Activated T-helper 2 cell treated with anti-CD3 and anti-CD28 coated beads, Interferon-gamma antibody, Interleukin-2, Interleukin-4, amounts not matched to agents 10 μg/mL and 5 μg/mL and 100 μg/mL, durations not matched to agents 14 hours and 24 hours and 36 hours (primary cell): Measurements from ENCODE around the gene SF3B2. TPM values are rescaled to one million over a fixed set of nuclear protein-coding genes. Genes with fewer than 3 reads are reported as not detected.
"Not testable (repeated sequence)": the region's sequence is repeated elsewhere in the genome, so short reads cannot be mapped to it uniquely, and the experiment has no call there.

Source experiments
- DNase-seq: peaks from one replicate; pipeline ENCODE4 v3.0.0; 2021; ENCODE audit warnings: low spot score
- H3K27ac Mint-ChIP-seq: one replicate; pipeline ENCODE4 v1.8.0; 2021; ENCODE audit warnings: mixed read lengths
- H3K27me3 Mint-ChIP-seq: one replicate; pipeline ENCODE4 v1.8.0; 2021; ENCODE audit warnings: low read depth, mixed read lengths
- H3K36me3 Mint-ChIP-seq: one replicate; pipeline ENCODE4 v1.8.0; 2021; ENCODE audit warnings: low read depth, mixed read lengths
- H3K4me1 Mint-ChIP-seq: one replicate; pipeline ENCODE4 v1.8.0; 2021; ENCODE audit warnings: low read depth, mixed read lengths
- H3K4me3 Mint-ChIP-seq: one replicate; pipeline ENCODE4 v1.8.0; 2021; ENCODE audit warnings: low read depth, mild to moderate bottlenecking, moderate library complexity, mixed read lengths
- H3K9me3 Mint-ChIP-seq: one replicate; pipeline ENCODE4 v1.8.0; 2021; ENCODE audit warnings: mixed read lengths
- intact Hi-C: fragments of 100-400 bp; cut with micrococcal nuclease; formaldehyde crosslinking; loops from one replicate; pipeline ENCODE4 v1.15.1; 2023
- total RNA-seq: library from RNA; stranded (reverse); gene quantifications from 2 replicates; pipeline ENCODE4 v1.2.3, GENCODE V29; 2022

SF3B2 gene, protein sequence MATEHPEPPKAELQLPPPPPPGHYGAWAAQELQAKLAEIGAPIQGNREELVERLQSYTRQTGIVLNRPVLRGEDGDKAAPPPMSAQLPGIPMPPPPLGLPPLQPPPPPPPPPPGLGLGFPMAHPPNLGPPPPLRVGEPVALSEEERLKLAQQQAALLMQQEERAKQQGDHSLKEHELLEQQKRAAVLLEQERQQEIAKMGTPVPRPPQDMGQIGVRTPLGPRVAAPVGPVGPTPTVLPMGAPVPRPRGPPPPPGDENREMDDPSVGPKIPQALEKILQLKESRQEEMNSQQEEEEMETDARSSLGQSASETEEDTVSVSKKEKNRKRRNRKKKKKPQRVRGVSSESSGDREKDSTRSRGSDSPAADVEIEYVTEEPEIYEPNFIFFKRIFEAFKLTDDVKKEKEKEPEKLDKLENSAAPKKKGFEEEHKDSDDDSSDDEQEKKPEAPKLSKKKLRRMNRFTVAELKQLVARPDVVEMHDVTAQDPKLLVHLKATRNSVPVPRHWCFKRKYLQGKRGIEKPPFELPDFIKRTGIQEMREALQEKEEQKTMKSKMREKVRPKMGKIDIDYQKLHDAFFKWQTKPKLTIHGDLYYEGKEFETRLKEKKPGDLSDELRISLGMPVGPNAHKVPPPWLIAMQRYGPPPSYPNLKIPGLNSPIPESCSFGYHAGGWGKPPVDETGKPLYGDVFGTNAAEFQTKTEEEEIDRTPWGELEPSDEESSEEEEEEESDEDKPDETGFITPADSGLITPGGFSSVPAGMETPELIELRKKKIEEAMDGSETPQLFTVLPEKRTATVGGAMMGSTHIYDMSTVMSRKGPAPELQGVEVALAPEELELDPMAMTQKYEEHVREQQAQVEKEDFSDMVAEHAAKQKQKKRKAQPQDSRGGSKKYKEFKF
- total RNA-seq = 252 and 268 TPM in 2 replicates

DNA sequence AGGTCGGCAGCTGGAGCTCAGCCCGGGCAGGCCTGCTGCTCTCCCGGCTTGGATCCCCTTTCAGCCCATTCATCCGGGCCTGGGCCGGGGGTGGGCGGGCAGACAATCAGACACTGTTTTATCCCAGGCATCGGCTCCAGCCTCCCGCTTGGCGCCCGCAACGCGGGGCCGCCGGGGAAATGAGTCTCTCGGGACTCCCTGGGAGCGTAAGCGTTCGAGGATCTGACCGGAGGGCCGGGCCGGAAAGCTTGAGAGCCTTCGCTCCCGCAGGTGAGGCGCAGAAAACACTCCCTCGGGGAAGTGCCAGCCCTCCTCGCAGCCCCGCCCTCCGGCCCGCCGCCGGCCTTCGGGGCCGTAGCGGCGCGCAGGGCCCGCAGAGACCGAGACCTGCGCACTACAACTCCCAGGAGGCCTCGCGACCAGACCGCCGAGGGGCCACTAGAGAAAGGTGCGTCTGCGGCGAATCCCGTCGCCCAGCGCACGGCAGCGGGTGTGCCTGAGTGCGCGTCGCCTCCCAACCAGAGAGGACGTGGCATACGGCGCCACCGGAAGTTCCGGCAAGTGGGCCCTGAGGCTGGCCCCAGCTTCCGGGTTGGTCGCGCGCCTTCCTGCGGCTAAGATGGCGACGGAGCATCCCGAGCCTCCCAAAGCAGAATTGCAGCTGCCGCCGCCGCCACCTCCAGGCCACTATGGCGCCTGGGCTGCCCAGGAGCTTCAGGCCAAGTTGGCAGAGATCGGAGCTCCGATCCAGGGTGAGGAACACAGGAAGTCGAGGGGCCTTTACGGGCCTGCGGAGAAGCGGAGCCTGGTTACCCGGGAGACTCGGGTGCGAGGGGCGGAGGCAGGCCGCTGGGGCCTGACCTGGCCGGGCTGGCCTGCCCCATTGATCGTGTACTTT is at the start of gene SF3B2:
SF3B2 (plus strand) TSS at position 599 of the 898 bp plus-strand sequence; CDS start at position 620, 21 bp downstream.
- Mint-ChIP-seq H3K27ac (peak within 1 kb of the TSS; percentile 97), H3K4me1 (peaks cover 28% of the 10 kb centered on the region), H3K27me3 (peaks cover 5% of the 10 kb centered on the region), H3K36me3 (peaks cover 41% of the 10 kb centered on the region), H3K9me3 (no peaks in the 10 kb centered on the region), H3K4me3 (peak within 1 kb of the TSS; percentile 100)
- peak; percentile 97 for DNase-seq
- intact Hi-C loops = loop anchor here (1.0 to 5.0 kb wide), 4 partner anchors 17 to 215 kb away; partner anchors contain the start of genes BANF1, EIF1AD, MUS81 and RAB1B

DNA sequence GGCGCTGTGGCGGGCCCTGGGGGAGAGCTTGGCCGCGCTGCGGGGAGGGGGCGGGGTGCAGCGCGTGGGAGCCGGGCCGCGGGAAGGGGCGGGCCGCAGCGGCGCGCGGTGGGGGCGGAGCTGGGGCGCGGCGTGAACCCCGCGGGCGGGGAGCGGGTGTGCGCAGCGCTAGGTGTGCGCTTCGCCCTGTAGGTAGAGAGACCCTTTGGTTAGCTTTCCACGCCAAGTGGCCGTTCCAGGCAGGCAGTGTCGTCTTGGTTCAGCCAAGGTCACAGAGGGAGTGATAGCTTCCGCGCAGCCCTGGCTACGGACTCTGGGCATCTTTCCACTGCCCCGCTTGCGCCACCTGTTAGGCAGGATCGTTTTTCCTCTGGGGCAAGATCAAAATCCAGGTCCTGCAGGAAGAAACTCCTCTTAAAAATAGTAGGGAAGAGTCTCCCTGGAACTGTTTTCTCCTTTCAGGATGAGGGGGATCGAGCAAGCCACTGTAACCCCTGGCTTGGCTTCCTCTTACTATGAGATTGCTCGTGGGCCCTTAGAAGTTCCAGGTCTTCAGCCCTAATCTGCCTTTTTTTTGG is 49.4 kb upstream of the SF3B2 start:
- Mint-ChIP-seq H3K4me3 (peak overlapping the region; percentile 98), H3K4me1 (peaks cover 18% of the 10 kb centered on the region), H3K27me3 (no peaks in the 10 kb centered on the region), H3K27ac (peak overlapping the region; percentile 99), H3K9me3 (no peaks in the 10 kb centered on the region), H3K36me3 (peaks cover 76% of the 10 kb centered on the region)
- DNase-seq = no peak
- intact Hi-C loops = loop anchor here (1.0 to 5.0 kb wide), 5 partner anchors 13 to 290 kb away; partner anchors contain the start of genes KAT5, SART1 and SF3B2

DNA sequence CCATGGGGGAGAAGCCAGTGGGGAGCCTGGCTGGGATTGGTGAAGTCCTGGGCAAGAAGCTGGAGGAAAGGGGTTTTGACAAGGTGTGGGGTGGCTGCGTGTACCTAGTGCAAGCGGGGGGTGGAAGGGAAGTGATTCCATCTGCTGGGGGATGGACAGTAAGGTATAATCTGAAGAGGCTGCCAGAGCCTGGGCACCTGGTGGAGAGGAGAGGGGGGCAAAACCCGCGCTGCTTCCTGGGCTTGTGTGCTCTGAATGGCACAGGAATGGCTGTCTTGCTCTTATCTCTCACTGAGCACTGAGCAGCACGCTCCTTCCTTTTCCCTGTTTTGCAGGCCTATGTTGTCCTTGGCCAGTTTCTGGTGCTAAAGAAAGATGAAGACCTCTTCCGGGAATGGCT is 48.9 kb upstream of the SF3B2 start:
- no peak for DNase-seq
- Mint-ChIP-seq H3K27me3 (no peaks in the 10 kb centered on the region), H3K4me1 (peaks cover 18% of the 10 kb centered on the region), H3K27ac (peak overlapping the region; percentile 76), H3K36me3 (peaks cover 70% of the 10 kb centered on the region), H3K4me3 (peak overlapping the region; percentile 98), H3K9me3 (no peaks in the 10 kb centered on the region)
- intact Hi-C loops = loop anchor here (5.0 kb wide), 1 partner anchor 291 kb away; the partner anchor contains the start of gene KAT5

DNA sequence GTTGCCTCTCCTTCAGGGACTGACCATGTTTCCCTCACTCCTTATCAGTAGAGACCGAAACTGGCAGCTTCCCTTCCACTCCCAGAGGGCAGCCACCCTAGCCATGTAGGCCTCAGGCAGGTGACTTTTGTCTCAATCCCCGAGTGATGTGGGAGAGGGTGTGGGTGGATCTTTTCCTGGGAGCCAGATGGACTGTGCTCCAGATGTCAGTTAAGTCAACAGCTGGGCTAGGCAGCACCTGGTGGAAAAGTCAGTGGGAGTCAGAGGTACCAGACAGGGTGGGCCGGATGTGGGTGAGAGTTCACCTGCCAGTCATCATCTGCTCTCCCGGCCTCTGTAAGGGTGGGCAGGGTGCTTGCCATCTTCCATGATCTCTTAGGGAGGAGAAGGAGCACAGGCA is 48.0 kb upstream of the SF3B2 start:
- Mint-ChIP-seq H3K27ac (no peak overlapping the region), H3K36me3 (peaks cover 61% of the 10 kb centered on the region), H3K27me3 (no peaks in the 10 kb centered on the region), H3K4me1 (peaks cover 18% of the 10 kb centered on the region), H3K9me3 (no peaks in the 10 kb centered on the region), H3K4me3 (peak overlapping the region; percentile 98)
- no peak for DNase-seq
- intact Hi-C loops = loop anchor here (5.0 kb wide), 1 partner anchor 292 kb away; the partner anchor contains the start of gene KAT5

DNA sequence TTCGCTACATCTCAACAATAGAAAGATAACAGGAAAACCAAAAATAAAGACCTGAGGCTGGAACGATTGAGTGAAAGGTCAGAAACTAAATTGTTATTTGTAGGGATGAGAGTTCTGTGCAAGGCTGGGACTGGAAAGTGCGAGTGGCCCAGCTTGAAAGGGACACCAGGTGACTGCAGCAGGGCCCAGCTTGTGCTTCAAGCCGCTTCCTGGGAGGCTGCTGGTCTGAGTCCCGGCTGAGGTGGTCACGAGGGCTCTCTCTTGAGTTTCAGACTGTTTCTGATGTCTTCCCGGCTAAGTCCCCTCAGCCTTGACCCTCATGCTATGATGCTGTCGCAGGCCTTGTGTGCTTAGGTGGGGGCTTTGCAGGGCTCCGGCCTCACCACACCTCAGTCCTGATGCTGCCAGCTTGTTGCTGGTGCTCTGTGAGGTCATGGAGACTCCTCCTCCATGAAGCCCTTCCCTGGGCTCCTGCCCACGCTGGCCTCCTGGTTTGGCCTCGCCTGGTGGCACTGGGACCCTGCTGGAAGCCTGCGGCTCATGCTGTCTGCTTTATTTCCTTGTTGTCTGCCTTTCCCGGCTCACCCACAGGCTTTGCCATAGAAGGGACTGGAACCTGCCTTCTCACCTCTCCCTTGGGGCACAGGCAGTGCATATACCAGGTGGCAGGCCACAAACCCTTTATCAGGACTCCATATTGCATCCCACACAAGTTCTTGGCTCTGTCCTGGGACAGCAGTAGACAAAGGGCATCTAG is 45.9 kb upstream of the SF3B2 start:
- intact Hi-C loops = no loop called here
- no peak overlapping the region for H3K27ac Mint-ChIP-seq
- no peaks in the 10 kb centered on the region for H3K9me3 Mint-ChIP-seq
- H3K36me3 Mint-ChIP-seq = peaks cover 44% of the 10 kb centered on the region
- DNase-seq = no peak
- peaks cover 9% of the 10 kb centered on the region for H3K4me1 Mint-ChIP-seq
- no peak overlapping the region for H3K4me3 Mint-ChIP-seq
- H3K27me3 Mint-ChIP-seq = peaks cover 6% of the 10 kb centered on the region

DNA sequence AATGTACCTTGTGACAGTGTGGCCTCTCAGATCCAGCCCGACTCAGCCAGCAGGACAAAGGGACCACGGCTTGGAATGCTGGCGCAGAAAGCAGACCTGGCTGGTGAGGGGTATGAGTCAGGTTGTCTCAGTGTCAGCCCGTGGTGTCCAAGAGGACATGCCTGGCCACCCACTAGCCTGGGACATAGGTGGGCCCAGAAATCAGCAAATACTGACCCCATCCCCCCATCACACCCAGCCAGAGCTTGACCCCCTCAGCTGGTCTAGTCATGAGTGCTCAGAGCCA is 45.3 kb upstream of the SF3B2 start:
- H3K27me3 Mint-ChIP-seq = peaks cover 9% of the 10 kb centered on the region
- H3K27ac Mint-ChIP-seq = no peak overlapping the region
- peaks cover 40% of the 10 kb centered on the region for H3K36me3 Mint-ChIP-seq
- intact Hi-C loops = no loop called here
- H3K4me1 Mint-ChIP-seq = peaks cover 9% of the 10 kb centered on the region
- H3K4me3 Mint-ChIP-seq = no peak overlapping the region
- no peaks in the 10 kb centered on the region for H3K9me3 Mint-ChIP-seq
- DNase-seq = no peak

DNA sequence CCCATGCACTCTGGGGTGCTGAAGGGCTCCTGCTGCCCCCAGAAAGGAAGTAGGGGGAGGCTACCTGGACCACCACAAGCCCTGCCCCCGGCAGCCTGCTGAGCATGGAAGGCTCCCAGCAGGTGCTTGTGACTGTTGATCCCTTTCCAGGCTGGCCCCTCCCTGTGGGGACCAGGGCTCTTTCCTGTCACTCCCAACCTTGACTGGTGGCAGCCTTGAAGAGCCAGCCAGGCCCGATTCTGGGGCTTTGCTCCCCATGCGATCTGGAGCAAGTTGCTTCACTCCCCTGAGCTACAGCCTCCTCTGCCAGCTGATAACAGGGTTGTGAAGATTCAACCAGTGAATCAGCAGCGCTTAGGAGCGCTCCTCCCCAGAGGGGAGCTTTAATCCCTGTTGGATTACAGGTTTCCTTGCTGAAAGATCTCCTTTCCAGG is 44.9 kb upstream of the SF3B2 start:
- DNase-seq = no peak
- intact Hi-C loops = no loop called here
- Mint-ChIP-seq H3K27me3 (peaks cover 10% of the 10 kb centered on the region), H3K27ac (no peak overlapping the region), H3K9me3 (no peaks in the 10 kb centered on the region), H3K36me3 (peaks cover 36% of the 10 kb centered on the region), H3K4me3 (no peak overlapping the region), H3K4me1 (peaks cover 9% of the 10 kb centered on the region)

DNA sequence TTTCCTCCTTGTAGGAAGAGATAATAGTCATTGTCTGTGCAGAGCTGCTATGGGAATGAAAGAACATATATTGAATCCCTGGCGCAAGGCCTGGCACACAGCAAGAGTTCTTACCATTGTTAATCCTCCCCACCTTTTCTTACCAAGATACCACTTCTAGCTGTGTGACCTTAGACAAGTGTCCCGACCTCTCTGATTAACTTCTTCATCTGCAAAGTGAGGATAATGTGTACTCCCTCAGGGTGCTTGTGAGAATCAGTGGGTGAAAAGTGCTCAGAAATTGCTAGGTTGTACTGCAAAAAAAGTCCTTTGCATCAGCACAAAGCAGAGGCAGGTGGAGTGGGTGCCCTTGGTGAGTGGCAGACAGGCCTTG is 44.1 kb upstream of the SF3B2 start:
- Mint-ChIP-seq H3K27ac (no peak overlapping the region), H3K27me3 (peaks cover 15% of the 10 kb centered on the region), H3K9me3 (no peaks in the 10 kb centered on the region), H3K4me3 (no peak overlapping the region), H3K36me3 (peaks cover 29% of the 10 kb centered on the region), H3K4me1 (peaks cover 7% of the 10 kb centered on the region)
- DNase-seq = no peak
- intact Hi-C loops = no loop called here

DNA sequence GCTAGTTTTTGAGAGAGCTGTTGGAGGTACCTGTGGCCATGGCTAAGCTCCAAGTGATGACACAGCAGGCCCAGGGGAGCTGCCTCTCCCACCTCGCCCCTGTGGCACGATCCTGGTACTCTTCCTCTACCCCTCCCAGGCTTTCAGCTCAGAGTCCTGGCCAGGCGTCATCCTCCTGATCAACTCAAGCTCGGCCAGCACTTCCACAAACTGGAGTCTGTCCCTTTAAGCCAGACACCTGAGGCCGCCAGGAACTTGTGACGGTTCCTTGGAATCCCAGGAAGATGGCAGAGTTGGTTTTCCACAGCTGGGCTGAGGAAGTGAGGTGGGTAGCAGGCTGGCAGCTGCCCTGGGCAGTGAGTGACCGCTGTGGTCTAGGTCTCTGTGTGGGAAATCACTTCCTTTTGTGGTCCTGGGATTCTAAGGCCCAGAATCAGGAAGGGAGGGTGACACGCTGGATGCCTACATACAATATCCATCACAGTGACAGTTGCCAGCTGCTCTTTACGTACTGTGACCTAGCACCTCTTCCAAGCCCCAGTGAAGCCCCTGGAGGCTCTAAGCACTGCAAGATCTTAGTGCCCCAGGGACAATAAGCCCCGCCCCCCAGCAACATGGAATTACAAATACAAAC is 43.6 kb upstream of the SF3B2 start:
- intact Hi-C loops = no loop called here
- peaks cover 4% of the 10 kb centered on the region for H3K4me1 Mint-ChIP-seq
- no peaks in the 10 kb centered on the region for H3K9me3 Mint-ChIP-seq
- DNase-seq = no peak
- H3K4me3 Mint-ChIP-seq = no peak overlapping the region
- no peak overlapping the region for H3K27ac Mint-ChIP-seq
- peaks cover 17% of the 10 kb centered on the region for H3K27me3 Mint-ChIP-seq
- H3K36me3 Mint-ChIP-seq = peaks cover 23% of the 10 kb centered on the region

DNA sequence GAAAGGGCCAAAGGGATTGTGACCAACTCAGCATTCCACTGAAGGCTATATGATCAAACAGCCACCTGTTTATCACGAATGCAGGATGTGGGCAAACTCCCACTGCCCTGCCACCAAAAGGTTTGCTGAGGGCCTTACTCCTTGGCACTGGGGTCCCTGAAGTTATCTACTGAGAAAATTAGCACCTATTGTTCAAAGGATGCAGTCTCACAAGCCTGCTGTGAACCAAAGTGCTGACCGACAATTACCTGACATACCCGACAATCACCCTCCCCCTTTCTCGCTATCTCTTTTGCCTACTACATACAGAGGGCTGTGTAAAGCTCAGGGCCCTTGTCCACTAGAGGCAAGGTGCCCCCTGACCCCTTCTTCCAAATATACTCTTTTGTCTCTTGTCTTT is 42.1 kb upstream of the SF3B2 start:
- H3K27ac Mint-ChIP-seq, DNase-seq, H3K4me3 Mint-ChIP-seq, H3K9me3 Mint-ChIP-seq, H3K36me3 Mint-ChIP-seq, intact Hi-C loops, H3K4me1 Mint-ChIP-seq: not testable (repeated sequence)
- peaks cover 19% of the 10 kb centered on the region for H3K27me3 Mint-ChIP-seq

DNA sequence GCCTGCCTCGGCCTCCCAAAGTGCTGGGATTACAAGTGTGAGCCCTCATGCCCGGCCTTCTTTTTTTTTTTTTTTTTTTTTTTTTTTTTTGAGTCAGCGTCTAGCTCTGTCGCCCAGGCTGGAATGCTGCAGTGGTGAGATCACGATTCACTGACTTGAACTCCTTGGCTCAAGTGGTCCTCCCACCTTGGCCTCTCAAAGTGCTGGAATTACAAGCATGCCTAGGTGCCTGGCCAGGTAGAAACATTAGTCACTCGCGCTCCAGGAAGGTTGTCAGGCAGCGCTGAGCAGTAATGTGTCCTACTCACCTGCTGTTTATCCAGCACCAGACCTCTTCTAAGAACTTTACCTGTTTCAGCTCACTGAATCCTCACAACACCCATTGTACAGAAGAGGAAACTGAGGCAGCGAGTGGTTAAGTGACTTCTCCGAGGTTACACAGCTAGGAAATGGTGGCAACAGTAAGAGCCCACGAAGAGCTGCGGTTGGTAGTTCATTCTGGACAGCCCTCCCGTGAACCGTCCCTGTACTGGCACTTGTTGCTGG is 40.9 kb upstream of the SF3B2 start:
- Mint-ChIP-seq H3K4me3 (no peak overlapping the region), H3K9me3 (no peaks in the 10 kb centered on the region), H3K27ac (no peak overlapping the region)

More for the DNA sequence above, 40.9 kb upstream of the SF3B2 start:
- DNase-seq = no peak
- Mint-ChIP-seq H3K27me3 (peaks cover 19% of the 10 kb centered on the region), H3K36me3 (no peaks in the 10 kb centered on the region), H3K4me1 (no peaks in the 10 kb centered on the region)
- intact Hi-C loops = no loop called here
